ENCODE data around the gene EPHB2. TPM values are rescaled to one million over a fixed set of nuclear protein-coding genes. Genes with fewer than 3 reads are reported as not detected.

EPHB2 gene
- total and polyA plus RNA-seq, 2 of the 13 experiments (the other 11 are each of a cell fraction or from before 2014, with no cell fraction given): 0.03 to 0.11 TPM

DNA sequence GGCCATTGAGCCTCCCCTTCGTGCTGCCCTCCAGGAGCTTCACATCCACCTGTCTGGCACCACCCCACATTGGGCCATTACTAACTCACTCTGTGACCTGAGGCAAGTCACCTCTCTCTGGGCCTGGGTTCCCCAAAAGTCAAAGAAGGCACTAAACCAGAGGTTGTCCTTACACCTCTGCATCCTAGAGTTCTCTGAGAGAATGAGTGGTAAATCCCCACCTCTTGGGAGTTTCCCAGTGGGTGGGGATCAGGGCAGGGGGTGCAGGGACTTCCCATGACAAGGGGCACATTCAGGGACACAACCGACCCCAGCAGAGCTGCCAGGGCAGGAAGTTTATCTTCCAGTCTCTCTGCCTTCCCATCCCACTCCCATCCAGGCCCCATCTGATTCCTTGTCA, 99.7 kb downstream of the EPHB2 start (continued):
- TF ChIP-seq, protein P1, sequence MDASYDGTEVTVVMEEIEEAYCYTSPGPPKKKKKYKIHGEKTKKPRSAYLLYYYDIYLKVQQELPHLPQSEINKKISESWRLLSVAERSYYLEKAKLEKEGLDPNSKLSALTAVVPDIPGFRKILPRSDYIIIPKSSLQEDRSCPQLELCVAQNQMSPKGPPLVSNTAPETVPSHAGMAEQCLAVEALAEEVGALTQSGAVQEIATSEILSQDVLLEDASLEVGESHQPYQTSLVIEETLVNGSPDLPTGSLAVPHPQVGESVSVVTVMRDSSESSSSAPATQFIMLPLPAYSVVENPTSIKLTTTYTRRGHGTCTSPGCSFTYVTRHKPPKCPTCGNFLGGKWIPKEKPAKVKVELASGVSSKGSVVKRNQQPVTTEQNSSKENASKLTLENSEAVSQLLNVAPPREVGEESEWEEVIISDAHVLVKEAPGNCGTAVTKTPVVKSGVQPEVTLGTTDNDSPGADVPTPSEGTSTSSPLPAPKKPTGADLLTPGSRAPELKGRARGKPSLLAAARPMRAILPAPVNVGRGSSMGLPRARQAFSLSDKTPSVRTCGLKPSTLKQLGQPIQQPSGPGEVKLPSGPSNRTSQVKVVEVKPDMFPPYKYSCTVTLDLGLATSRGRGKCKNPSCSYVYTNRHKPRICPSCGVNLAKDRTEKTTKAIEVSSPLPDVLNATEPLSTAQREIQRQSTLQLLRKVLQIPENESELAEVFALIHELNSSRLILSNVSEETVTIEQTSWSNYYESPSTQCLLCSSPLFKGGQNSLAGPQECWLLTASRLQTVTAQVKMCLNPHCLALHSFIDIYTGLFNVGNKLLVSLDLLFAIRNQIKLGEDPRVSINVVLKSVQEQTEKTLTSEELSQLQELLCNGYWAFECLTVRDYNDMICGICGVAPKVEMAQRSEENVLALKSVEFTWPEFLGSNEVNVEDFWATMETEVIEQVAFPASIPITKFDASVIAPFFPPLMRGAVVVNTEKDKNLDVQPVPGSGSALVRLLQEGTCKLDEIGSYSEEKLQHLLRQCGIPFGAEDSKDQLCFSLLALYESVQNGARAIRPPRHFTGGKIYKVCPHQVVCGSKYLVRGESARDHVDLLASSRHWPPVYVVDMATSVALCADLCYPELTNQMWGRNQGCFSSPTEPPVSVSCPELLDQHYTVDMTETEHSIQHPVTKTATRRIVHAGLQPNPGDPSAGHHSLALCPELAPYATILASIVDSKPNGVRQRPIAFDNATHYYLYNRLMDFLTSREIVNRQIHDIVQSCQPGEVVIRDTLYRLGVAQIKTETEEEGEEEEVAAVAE (CRISPR knock-in tag; IDR thresholded peaks at IDR 0.05; ENCODE audit: borderline replicate concordance): no peak
- TF ChIP-seq, protein P2, sequence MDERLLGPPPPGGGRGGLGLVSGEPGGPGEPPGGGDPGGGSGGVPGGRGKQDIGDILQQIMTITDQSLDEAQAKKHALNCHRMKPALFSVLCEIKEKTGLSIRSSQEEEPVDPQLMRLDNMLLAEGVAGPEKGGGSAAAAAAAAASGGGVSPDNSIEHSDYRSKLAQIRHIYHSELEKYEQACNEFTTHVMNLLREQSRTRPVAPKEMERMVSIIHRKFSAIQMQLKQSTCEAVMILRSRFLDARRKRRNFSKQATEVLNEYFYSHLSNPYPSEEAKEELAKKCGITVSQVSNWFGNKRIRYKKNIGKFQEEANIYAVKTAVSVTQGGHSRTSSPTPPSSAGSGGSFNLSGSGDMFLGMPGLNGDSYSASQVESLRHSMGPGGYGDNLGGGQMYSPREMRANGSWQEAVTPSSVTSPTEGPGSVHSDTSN (CRISPR knock-in tag; IDR thresholded peaks at IDR 0.05): no peak
- TF ChIP-seq DNMT1 (CRISPR knock-in tag; IDR thresholded peaks at IDR 0.05): no peak
- TF ChIP-seq, protein P3, sequence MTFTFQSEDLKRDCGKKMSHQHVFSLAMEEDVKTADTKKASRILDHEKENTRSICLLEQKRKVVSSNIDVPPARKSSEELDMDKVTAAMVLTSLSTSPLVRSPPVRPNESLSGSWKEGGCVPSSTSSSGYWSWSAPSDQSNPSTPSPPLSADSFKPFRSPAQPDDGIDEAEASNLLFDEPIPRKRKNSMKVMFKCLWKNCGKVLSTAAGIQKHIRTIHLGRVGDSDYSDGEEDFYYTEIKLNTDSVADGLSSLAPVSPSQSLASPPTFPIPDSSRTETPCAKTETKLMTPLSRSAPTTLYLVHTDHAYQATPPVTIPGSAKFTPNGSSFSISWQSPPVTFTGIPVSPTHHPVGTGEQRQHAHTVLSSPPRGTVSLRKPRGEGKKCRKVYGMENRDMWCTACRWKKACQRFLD (CRISPR knock-in tag; IDR thresholded peaks at IDR 0.05; ENCODE audit: borderline replicate concordance): no peak
- TF ChIP-seq, protein P4, sequence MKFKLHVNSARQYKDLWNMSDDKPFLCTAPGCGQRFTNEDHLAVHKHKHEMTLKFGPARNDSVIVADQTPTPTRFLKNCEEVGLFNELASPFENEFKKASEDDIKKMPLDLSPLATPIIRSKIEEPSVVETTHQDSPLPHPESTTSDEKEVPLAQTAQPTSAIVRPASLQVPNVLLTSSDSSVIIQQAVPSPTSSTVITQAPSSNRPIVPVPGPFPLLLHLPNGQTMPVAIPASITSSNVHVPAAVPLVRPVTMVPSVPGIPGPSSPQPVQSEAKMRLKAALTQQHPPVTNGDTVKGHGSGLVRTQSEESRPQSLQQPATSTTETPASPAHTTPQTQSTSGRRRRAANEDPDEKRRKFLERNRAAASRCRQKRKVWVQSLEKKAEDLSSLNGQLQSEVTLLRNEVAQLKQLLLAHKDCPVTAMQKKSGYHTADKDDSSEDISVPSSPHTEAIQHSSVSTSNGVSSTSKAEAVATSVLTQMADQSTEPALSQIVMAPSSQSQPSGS (CRISPR knock-in tag; IDR thresholded peaks at IDR 0.05): no peak
- TF ChIP-seq KMT2A (CRISPR knock-in tag; IDR thresholded peaks at IDR 0.05): no peak
- TF ChIP-seq TBX2 (CRISPR knock-in tag; IDR thresholded peaks at IDR 0.05; ENCODE audit: borderline replicate concordance): no peak
- TF ChIP-seq, protein P5, sequence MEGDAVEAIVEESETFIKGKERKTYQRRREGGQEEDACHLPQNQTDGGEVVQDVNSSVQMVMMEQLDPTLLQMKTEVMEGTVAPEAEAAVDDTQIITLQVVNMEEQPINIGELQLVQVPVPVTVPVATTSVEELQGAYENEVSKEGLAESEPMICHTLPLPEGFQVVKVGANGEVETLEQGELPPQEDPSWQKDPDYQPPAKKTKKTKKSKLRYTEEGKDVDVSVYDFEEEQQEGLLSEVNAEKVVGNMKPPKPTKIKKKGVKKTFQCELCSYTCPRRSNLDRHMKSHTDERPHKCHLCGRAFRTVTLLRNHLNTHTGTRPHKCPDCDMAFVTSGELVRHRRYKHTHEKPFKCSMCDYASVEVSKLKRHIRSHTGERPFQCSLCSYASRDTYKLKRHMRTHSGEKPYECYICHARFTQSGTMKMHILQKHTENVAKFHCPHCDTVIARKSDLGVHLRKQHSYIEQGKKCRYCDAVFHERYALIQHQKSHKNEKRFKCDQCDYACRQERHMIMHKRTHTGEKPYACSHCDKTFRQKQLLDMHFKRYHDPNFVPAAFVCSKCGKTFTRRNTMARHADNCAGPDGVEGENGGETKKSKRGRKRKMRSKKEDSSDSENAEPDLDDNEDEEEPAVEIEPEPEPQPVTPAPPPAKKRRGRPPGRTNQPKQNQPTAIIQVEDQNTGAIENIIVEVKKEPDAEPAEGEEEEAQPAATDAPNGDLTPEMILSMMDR (CRISPR knock-in tag; IDR thresholded peaks at IDR 0.05): no peak
- TF ChIP-seq HOXA7 (CRISPR knock-in tag; IDR thresholded peaks at IDR 0.05): no peak
- TF ChIP-seq RAD21 (CRISPR knock-in tag; IDR thresholded peaks at IDR 0.05): no peak
- no peak for TF ChIP-seq SNAPC2 (CRISPR knock-in tag; IDR thresholded peaks at IDR 0.05)
- TF ChIP-seq CCAR2 (optimal IDR thresholded peaks at IDR 0.05; ENCODE audit: low read depth, low read length): no peak
- TF ChIP-seq, protein P6, sequence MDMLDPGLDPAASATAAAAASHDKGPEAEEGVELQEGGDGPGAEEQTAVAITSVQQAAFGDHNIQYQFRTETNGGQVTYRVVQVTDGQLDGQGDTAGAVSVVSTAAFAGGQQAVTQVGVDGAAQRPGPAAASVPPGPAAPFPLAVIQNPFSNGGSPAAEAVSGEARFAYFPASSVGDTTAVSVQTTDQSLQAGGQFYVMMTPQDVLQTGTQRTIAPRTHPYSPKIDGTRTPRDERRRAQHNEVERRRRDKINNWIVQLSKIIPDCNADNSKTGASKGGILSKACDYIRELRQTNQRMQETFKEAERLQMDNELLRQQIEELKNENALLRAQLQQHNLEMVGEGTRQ (IDR thresholded peaks at IDR 0.05; ENCODE audit: low read depth, low read length): no peak
- TF ChIP-seq, protein P6 (CRISPR knock-in tag; IDR thresholded peaks at IDR 0.05; ENCODE audit: borderline replicate concordance): no peak
- no peak for TF ChIP-seq POLR2AphosphoS2 (IDR thresholded peaks at IDR 0.05; ENCODE audit: low read depth, low read length)

All from HepG2 (cell line).